Panc1 (cell line): ENCODE measurements around the gene ELP2. TPM values are rescaled to one million over a fixed set of nuclear protein-coding genes. Genes with fewer than 3 reads are reported as not detected.

Source experiments
- ATAC-seq: fragments of 200-7000 bp; cut with Tn5 transposase; 2 replicates; pipeline ENCODE4 v1.9.1; 2020; ENCODE audit warnings: mild to moderate bottlenecking, moderate library complexity
- BruUV-seq: library from RNA; stranded (reverse); fragments of 400-500 nt; replicated peaks from 2 replicates; lab custom pipeline; 2021; lab: Mats Ljungman, UMichigan
- CTCF ChIA-PET: fragments of 300-600 bp; sonication (Branson Sonifier 250); formaldehyde crosslinking; loops from one replicate; lab custom pipeline; 2022; ENCODE audit warnings: antibody characterized with exemption; lab: Charles Lee
- POLR2A ChIA-PET: fragments of 300-600 bp; sonication (Branson Sonifier 250); formaldehyde crosslinking; loops from one replicate; lab custom pipeline; 2022; ENCODE audit warnings: antibody characterized with exemption; lab: Charles Lee
- DNase-seq: peaks from one replicate; pipeline ENCODE4 v3.0.0-alpha.2; 2010; ENCODE audit warnings: low read depth, low spot score
- H3K27ac ChIP-seq: 2 replicates; pipeline ENCODE4 v1.5.1; 2011; ENCODE audit warnings: mild to moderate bottlenecking, low read length, inconsistent platforms
- H3K27me3 ChIP-seq: fragments of 200-500 bp; sonication (Bioruptor generic); 2 replicates; pipeline ENCODE4 v1.6.0; 2014; ENCODE audit warnings: low read length, inconsistent platforms; ENCODE audit not compliant: control insufficient read depth, insufficient read depth
- H3K36me3 ChIP-seq: fragments of 200-500 bp; sonication (Bioruptor generic); 2 replicates; pipeline ENCODE4 v1.5.1; 2014; ENCODE audit warnings: inconsistent platforms, mild to moderate bottlenecking, low read length, moderate library complexity; ENCODE audit not compliant: control insufficient read depth, insufficient read depth
- H3K4me1 ChIP-seq: 2 replicates; pipeline ENCODE4 v1.5.1; 2011; ENCODE audit warnings: inconsistent platforms, mild to moderate bottlenecking, low read length, moderate library complexity; ENCODE audit not compliant: control insufficient read depth, insufficient read depth
- H3K4me3 ChIP-seq, 2 experiments: 2 replicates each; pipeline ENCODE4 v1.5.1; 2011 to 2012; ENCODE audit warnings: low read depth in 2 of 2, low read length in 2 of 2, mild to moderate bottlenecking in 2 of 2, inconsistent platforms in 1 of 2, moderate library complexity in 1 of 2
- H3K9me3 ChIP-seq: fragments of 200-500 bp; sonication (Bioruptor generic); 2 replicates; pipeline ENCODE4 v1.5.1; 2014; ENCODE audit warnings: low read depth, mild to moderate bottlenecking, inconsistent platforms, low read length, moderate library complexity; ENCODE audit not compliant: control insufficient read depth, insufficient read depth
- CTCF ChIP-seq: fragments of 450-650 bp; IDR thresholded peaks from 2 replicates; pipeline ENCODE4 v1.5.1; 2017; ENCODE audit warnings: mild to moderate bottlenecking
- POLR2AphosphoS5 ChIP-seq: IDR thresholded peaks from 2 replicates; pipeline ENCODE4 v1.6.1; 2012; ENCODE audit warnings: mild to moderate bottlenecking, low read depth, low read length, moderate library complexity
- REST ChIP-seq, 2 experiments: IDR thresholded peaks; 2 replicates each; pipeline ENCODE4 v1.6.1; 2011 to 2012; ENCODE audit warnings: low read depth in 2 of 2, control low read depth in 1 of 2, low read length in 1 of 2, mild to moderate bottlenecking in 1 of 2, moderate library complexity in 1 of 2; ENCODE audit not compliant: insufficient read depth in 1 of 2
- SIN3A ChIP-seq: IDR thresholded peaks from 2 replicates; pipeline ENCODE4 v1.6.1; 2012; ENCODE audit warnings: low read depth, mild to moderate bottlenecking, low read length, moderate library complexity, borderline replicate concordance; ENCODE audit not compliant: insufficient read depth
- TCF7L2 ChIP-seq: IDR thresholded peaks from 2 replicates; pipeline ENCODE4 v1.6.1; 2011; ENCODE audit warnings: mild to moderate bottlenecking, low read depth, low read length, inconsistent platforms
- in situ Hi-C: cut with HindIII; loops from 2 replicates; pipeline ENCODE4 v1.10.0; 2016; ENCODE audit warnings: low sequenced_read_pairs, low pct_unique_long_range_greater_than_20kb
- intact Hi-C: fragments of 100-400 bp; cut with micrococcal nuclease; formaldehyde crosslinking; loops from one replicate; pipeline ENCODE4 v1.10.0; 2022; ENCODE audit not compliant: unreplicated experiment
- total RNA-seq: library from RNA; stranded (reverse); gene quantifications from one replicate; pipeline ENCODE4 v1.2.1, GENCODE V29; 2021; ENCODE audit not compliant: unreplicated experiment

The ELP2 gene
- total RNA-seq, 1 experiment from 2014 or later: 48.8 TPM

GRCh38 chr18:36086186-36086585 is 43.5 kb upstream of the ELP2 start:
- POLR2A ChIA-PET: no interaction called here
- intact Hi-C loops (no loop called here), in situ Hi-C loops (no loop called here)
- Histone ChIP-seq H3K36me3 (no peaks in the 10 kb centered on the region), H3K4me3 (no peak overlapping the region), H3K27me3 (no peaks in the 10 kb centered on the region), H3K27ac (no peak overlapping the region), H3K4me1 (no peaks in the 10 kb centered on the region), H3K9me3 (no peaks in the 10 kb centered on the region)
- no TSS peak for BruUV-seq
- CTCF ChIA-PET: no interaction called here
- ATAC-seq (no peak), DNase-seq (no peak)
- TF ChIP-seq POLR2AphosphoS5 (no peak), REST (IDR thresholded peaks at IDR 0.05; ENCODE audit: insufficient read depth in 1 of 2, low read depth in 2 of 2, low read length in 1 of 2) (no peak), TCF7L2 (no peak), CTCF (no peak), SIN3A (no peak)

- Histone ChIP-seq H3K9me3 (no peaks in the 10 kb centered on the region), H3K27ac (no peak overlapping the region), H3K27me3 (no peaks in the 10 kb centered on the region), H3K4me1 (no peaks in the 10 kb centered on the region), H3K4me3 (no peak overlapping the region), H3K36me3 (no peaks in the 10 kb centered on the region)
- no peak for ATAC-seq
- intact Hi-C loops (no loop called here), in situ Hi-C loops (no loop called here)
- DNase-seq: no peak
- CTCF ChIA-PET: no interaction called here
- no peak for TF ChIP-seq POLR2AphosphoS5
- no peak for TF ChIP-seq CTCF
- TF ChIP-seq REST (IDR thresholded peaks at IDR 0.05; ENCODE audit: insufficient read depth in 1 of 2, low read depth in 2 of 2, low read length in 1 of 2): no peak
- TF ChIP-seq TCF7L2: no peak
- no peak for TF ChIP-seq SIN3A
- BruUV-seq: no TSS peak
- POLR2A ChIA-PET: no interaction called here
Measured at GRCh38 chr18:36088256-36088655, 41.4 kb upstream of the ELP2 start.
